HEK293 (cell line): ENCODE data around the gene RIN3.

ENCODE experiments used
- CTCF ChIA-PET: fragments of 350-600 bp; formaldehyde crosslinking; extraction: SDS; loops from one replicate; lab custom pipeline; 2021; ENCODE audit warnings: antibody characterized with exemption; lab: Yijun Ruan, JAX
- POLR2A ChIA-PET: fragments of 300-600 bp; formaldehyde crosslinking; extraction: SDS; loops from one replicate; lab custom pipeline; 2020; ENCODE audit warnings: antibody characterized with exemption, inconsistent platforms; lab: Yijun Ruan, JAX
- H3K27ac ChIP-seq: fragments of 200-500 bp; sonication (Bioruptor generic); 2 replicates; pipeline ENCODE4 v1.5.1; 2014; ENCODE audit warnings: low read depth, low read length, control low read depth, inconsistent platforms; ENCODE audit errors: extremely low read depth
- H3K36me3 ChIP-seq, 2 experiments: fragments of 200-500 bp in 1 of 2; sonication (Bioruptor generic) in 1 of 2; 1 replicate in 1 of 2; 2 replicates in 1 of 2; pipeline ENCODE4 v1.5.1; 2014 to 2017; ENCODE audit warnings: inconsistent platforms in 2 of 2, low read length in 2 of 2; ENCODE audit not compliant: control insufficient read depth in 2 of 2, insufficient read depth in 1 of 2
- H3K4me1 ChIP-seq: fragments of 200-500 bp; sonication (Bioruptor generic); 2 replicates; pipeline ENCODE4 v1.5.1; 2014; ENCODE audit warnings: mild to moderate bottlenecking, low read length, inconsistent platforms; ENCODE audit not compliant: control insufficient read depth, insufficient read depth
- H3K4me3 ChIP-seq: 2 replicates; pipeline ENCODE4 v1.5.1; 2011; ENCODE audit warnings: low read depth, mild to moderate bottlenecking, control low read depth, low read length, moderate library complexity
- H3K9me3 ChIP-seq: fragments of 200-500 bp; sonication (Bioruptor generic); 2 replicates; pipeline ENCODE4 v1.5.1; 2014; ENCODE audit warnings: low read depth, low read length, inconsistent platforms; ENCODE audit not compliant: control insufficient read depth, insufficient read depth
- CTCF ChIP-seq: fragments of 450-650 bp; formaldehyde crosslinking; IDR thresholded peaks from 2 replicates; pipeline ENCODE4 v1.5.1; 2016; ENCODE audit warnings: missing biosample characterization, missing genetic modification characterization
- SALL2 ChIP-seq: fragments of 450-650 bp; formaldehyde crosslinking; IDR thresholded peaks from 2 replicates; pipeline ENCODE4 v1.5.0; 2017; ENCODE audit warnings: missing biosample characterization, mild to moderate bottlenecking, missing genetic modification characterization, borderline replicate concordance
- SCRT1 ChIP-seq: fragments of 450-650 bp; formaldehyde crosslinking; IDR thresholded peaks from 2 replicates; pipeline ENCODE4 v1.5.1; 2016; ENCODE audit warnings: missing biosample characterization, missing genetic modification characterization, borderline replicate concordance
- ZBTB17 ChIP-seq: fragments of 450-650 bp; formaldehyde crosslinking; IDR thresholded peaks from 2 replicates; pipeline ENCODE4 v1.5.1; 2016; ENCODE audit warnings: missing biosample characterization, missing genetic modification characterization
- ZBTB26 ChIP-seq: fragments of 450-650 bp; formaldehyde crosslinking; optimal IDR thresholded peaks from 2 replicates; pipeline ENCODE3; 2016; ENCODE audit warnings: missing biosample characterization, mild to moderate bottlenecking, missing genetic modification characterization
- ZIC2 ChIP-seq: fragments of 450-650 bp; formaldehyde crosslinking; IDR thresholded peaks from 2 replicates; pipeline ENCODE4 v1.5.1; 2016; ENCODE audit warnings: missing biosample characterization, missing genetic modification characterization
- ZNF16 ChIP-seq: fragments of 450-650 bp; formaldehyde crosslinking; IDR thresholded peaks from 2 replicates; pipeline ENCODE4 v1.5.1; 2016; ENCODE audit warnings: low read depth, missing biosample characterization, missing genetic modification characterization
- ZNF214 ChIP-seq: fragments of 450-650 bp; formaldehyde crosslinking; IDR thresholded peaks from 2 replicates; pipeline ENCODE4 v1.5.1; 2017; ENCODE audit warnings: missing biosample characterization, mild to moderate bottlenecking, missing genetic modification characterization, borderline replicate concordance
- ZNF248 ChIP-seq: fragments of 450-650 bp; formaldehyde crosslinking; IDR thresholded peaks from 2 replicates; pipeline ENCODE4 v1.5.1; 2017; ENCODE audit warnings: missing biosample characterization, missing genetic modification characterization
- ZNF26 ChIP-seq: fragments of 450-650 bp; formaldehyde crosslinking; IDR thresholded peaks from 2 replicates; pipeline ENCODE4 v1.5.1; 2016; ENCODE audit warnings: missing biosample characterization, missing genetic modification characterization
- ZNF280D ChIP-seq: fragments of 450-650 bp; formaldehyde crosslinking; IDR thresholded peaks from 2 replicates; pipeline ENCODE4 v1.5.1; 2016; ENCODE audit warnings: missing biosample characterization, missing genetic modification characterization
- ZNF426 ChIP-seq: fragments of 450-650 bp; formaldehyde crosslinking; IDR thresholded peaks from 2 replicates; pipeline ENCODE4 v1.5.1; 2017; ENCODE audit warnings: missing biosample characterization, missing genetic modification characterization, mild to moderate bottlenecking, inconsistent platforms, moderate library complexity
- ZNF501 ChIP-seq: fragments of 450-650 bp; formaldehyde crosslinking; IDR thresholded peaks from 2 replicates; pipeline ENCODE4 v1.5.1; 2016; ENCODE audit warnings: missing biosample characterization, missing genetic modification characterization
- ZNF548 ChIP-seq: fragments of 450-650 bp; formaldehyde crosslinking; IDR thresholded peaks from 2 replicates; pipeline ENCODE4 v1.5.1; 2016; ENCODE audit warnings: missing biosample characterization, missing genetic modification characterization
- ZNF629 ChIP-seq: fragments of 450-650 bp; formaldehyde crosslinking; IDR thresholded peaks from 2 replicates; pipeline ENCODE4 v1.5.1; 2017; ENCODE audit warnings: missing biosample characterization, missing genetic modification characterization
- ZSCAN5A ChIP-seq: fragments of 450-650 bp; formaldehyde crosslinking; IDR thresholded peaks from 2 replicates; pipeline ENCODE4 v1.5.1; 2016; ENCODE audit warnings: missing biosample characterization, missing genetic modification characterization

RIN3 gene

GRCh38 chr14:92624764-92625163 lies 111.2 kb downstream of the RIN3 start:
- POLR2A ChIA-PET, result no interaction called here
- H3K36me3 ChIP-seq, result no peaks in the 10 kb centered on the region
- TF ChIP-seq ZNF426 (tag by site-specific recombination) (no peak), ZBTB26 (tag by site-specific recombination) (no peak), ZIC2 (tag by site-specific recombination) (no peak), ZNF629 (tag by site-specific recombination) (no peak), ZNF26 (tag by site-specific recombination) (no peak), ZNF214 (tag by site-specific recombination) (no peak), ZNF548 (tag by site-specific recombination) (no peak)
- TF ChIP-seq, all 188 proteins: peak for 0
- Histone ChIP-seq H3K9me3 (no peaks in the 10 kb centered on the region), H3K4me1 (no peaks in the 10 kb centered on the region), H3K4me3 (no peak overlapping the region), H3K27ac (no peak overlapping the region)
- CTCF ChIA-PET, result interaction anchor here (0.6 kb wide), 1 partner anchor 9 kb away, joined by 3 read pairs; no protein-coding TSS in a partner anchor

- no peak overlapping the region for H3K4me3 ChIP-seq
- TF ChIP-seq ZNF248 (no peak), CTCF (tag by site-specific recombination) (no peak), SCRT1 (no peak), ZNF280D (tag by site-specific recombination) (no peak), ZSCAN5A (tag by site-specific recombination) (no peak), ZNF16 (no peak), ZNF501 (tag by site-specific recombination) (no peak), ZBTB17 (tag by site-specific recombination) (no peak), SALL2 (no peak)
- CTCF ChIA-PET, result no interaction called here
- no peaks in the 10 kb centered on the region for H3K36me3 ChIP-seq
- H3K9me3 ChIP-seq, result no peaks in the 10 kb centered on the region
- H3K27ac ChIP-seq, result no peak overlapping the region
- H3K4me1 ChIP-seq, result no peaks in the 10 kb centered on the region
- POLR2A ChIA-PET, result no interaction called here
These were observed 111.6 kb downstream of the RIN3 start for GRCh38 chr14:92625213-92625612.
